GM12891 (cell line): Measurements from ENCODE around the gene CEACAM4.

Source experiments
- POLR2A ChIP-seq: IDR thresholded peaks from 2 replicates; pipeline ENCODE4 v1.6.1; 2011; ENCODE audit warnings: low read depth, low read length, control low read depth
- POLR2AphosphoS5 ChIP-seq: IDR thresholded peaks from 2 replicates; pipeline ENCODE4 v1.6.1; 2011; ENCODE audit warnings: low read depth, low read length, control low read depth
- SPI1 ChIP-seq: IDR thresholded peaks from 2 replicates; pipeline ENCODE4 v1.6.1; 2011; ENCODE audit warnings: low read depth, low read length, control low read depth
- TAF1 ChIP-seq: IDR thresholded peaks from 2 replicates; pipeline ENCODE4 v1.6.1; 2011; ENCODE audit warnings: low read depth, low read length, control low read depth

- TF ChIP-seq POLR2A = no peak
- TF ChIP-seq TAF1 = no peak
- no peak for TF ChIP-seq POLR2AphosphoS5
- TF ChIP-seq SPI1 = no peak
Observed at GRCh38 chr19:41621226-41621625, 5.6 kb downstream of the CEACAM4 start.
